Epithelial cell of prostate (primary cell): ENCODE results near the gene CYP4X1.
"Not testable (repeated sequence)": the region's sequence is repeated elsewhere in the genome, so short reads cannot be mapped to it uniquely, and the experiment has no call there.

ENCODE experiments used
- DNase-seq: peaks from one replicate; pipeline ENCODE4 v3.0.0-alpha.2; 2011; ENCODE audit warnings: low read depth, low spot score
- H3K27ac ChIP-seq: fragments of 450-650 bp; 2 replicates; pipeline ENCODE4 v1.5.1; 2017; ENCODE audit warnings: mild to moderate bottlenecking

The CYP4X1 gene

GRCh38 chr1:47067097-47067594 is 43.7 kb downstream of the CYP4X1 start, which contains the start of gene CYP4Z1:
CYP4Z1 (plus strand) TSS chr1:47067231; CDS start chr1:47067491, 260 bp downstream.
- DNase-seq, result no peak
- no peak within 1 kb of the TSS for H3K27ac ChIP-seq

DNA sequence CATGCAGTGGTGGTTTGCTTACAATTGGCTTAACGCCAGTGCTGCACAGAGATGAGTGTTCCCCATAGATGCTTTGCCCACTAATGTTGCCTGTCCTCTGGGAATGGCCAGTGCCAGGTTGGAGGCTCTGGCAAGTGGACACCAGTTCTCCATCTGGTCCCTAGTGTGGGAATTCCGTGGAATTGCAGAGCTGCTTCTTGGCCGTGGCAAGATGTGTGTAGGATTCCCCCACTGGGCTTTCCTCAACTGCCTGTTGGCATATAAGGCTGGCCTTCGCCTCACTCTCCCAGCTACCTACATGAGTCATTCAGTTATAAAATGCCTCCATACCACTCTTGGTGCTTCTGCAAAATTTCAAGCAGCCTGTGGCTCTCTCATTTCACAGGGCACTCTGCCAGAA is 45.6 kb downstream of the CYP4X1 start:
- not testable (repeated sequence) for DNase-seq, H3K27ac ChIP-seq

- not testable (repeated sequence) for DNase-seq, H3K27ac ChIP-seq
Measured at GRCh38 chr1:47069509-47069908, 46.0 kb downstream of the CYP4X1 start.

GRCh38 chr1:47089356-47089755 is 65.9 kb downstream of the CYP4X1 start:
- DNase-seq, H3K27ac ChIP-seq: not testable (repeated sequence)

DNA sequence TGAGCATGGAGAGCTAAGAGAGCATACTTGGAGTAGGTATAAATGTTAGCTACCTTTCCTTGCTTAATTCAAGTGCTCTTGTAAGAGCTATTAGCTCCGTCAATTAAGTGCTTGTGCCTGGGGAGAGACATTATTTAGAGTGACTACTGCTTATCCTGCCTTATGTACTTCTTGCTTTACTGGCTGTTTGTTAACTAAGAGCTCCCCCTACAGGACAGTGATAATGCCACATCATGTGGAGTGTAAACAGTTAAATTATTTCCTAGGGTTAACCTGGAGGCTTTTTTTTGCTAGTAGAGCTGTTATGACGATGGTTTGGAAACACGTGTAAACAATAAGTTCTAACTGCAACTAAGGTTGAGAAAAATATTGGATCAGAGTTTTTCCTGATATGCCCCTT is 68.0 kb downstream of the CYP4X1 start:
- not testable (repeated sequence) for DNase-seq, H3K27ac ChIP-seq
